Neural progenitor cell (in vitro differentiated cells): ENCODE results near the gene BGN.

Source experiments
- EZH2 ChIP-seq: fragments of 200-600 bp; sonication (generic); IDR thresholded peaks from 2 replicates; pipeline ENCODE4 v1.6.1; 2017; ENCODE audit warnings: antibody characterized with exemption, mild to moderate bottlenecking, moderate library complexity
- EZH2phosphoT487 ChIP-seq: fragments of 200-600 bp; sonication (generic); IDR thresholded peaks from 2 replicates; pipeline ENCODE4 v1.6.1; 2017; ENCODE audit warnings: antibody characterized with exemption
- TF ChIP-seq, protein P1 (sequence below): fragments of 200-600 bp; sonication (generic); IDR thresholded peaks from 2 replicates; pipeline ENCODE4 v1.5.1; 2017; ENCODE audit warnings: antibody characterized with exemption, mild to moderate bottlenecking

DNA sequence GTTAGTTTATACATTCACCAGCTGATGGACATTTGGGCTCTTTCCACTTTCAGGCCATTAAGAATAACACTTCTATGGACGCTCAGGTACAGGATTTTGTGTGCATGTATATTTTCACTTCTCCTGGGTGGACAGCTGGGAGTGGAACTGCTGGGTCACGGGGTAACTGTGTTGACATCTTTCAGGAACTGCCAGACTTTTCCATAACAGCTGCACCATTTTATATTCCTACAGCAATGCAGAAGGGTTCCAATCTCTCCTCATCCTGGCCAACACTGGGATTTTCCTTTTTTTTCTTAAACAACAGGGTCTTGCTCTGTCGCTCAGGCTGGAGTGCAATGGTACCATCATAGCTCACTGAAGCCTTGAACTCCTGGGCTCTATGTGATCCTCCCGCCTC, 36.3 kb upstream of the BGN start:
- TF ChIP-seq, protein P1, sequence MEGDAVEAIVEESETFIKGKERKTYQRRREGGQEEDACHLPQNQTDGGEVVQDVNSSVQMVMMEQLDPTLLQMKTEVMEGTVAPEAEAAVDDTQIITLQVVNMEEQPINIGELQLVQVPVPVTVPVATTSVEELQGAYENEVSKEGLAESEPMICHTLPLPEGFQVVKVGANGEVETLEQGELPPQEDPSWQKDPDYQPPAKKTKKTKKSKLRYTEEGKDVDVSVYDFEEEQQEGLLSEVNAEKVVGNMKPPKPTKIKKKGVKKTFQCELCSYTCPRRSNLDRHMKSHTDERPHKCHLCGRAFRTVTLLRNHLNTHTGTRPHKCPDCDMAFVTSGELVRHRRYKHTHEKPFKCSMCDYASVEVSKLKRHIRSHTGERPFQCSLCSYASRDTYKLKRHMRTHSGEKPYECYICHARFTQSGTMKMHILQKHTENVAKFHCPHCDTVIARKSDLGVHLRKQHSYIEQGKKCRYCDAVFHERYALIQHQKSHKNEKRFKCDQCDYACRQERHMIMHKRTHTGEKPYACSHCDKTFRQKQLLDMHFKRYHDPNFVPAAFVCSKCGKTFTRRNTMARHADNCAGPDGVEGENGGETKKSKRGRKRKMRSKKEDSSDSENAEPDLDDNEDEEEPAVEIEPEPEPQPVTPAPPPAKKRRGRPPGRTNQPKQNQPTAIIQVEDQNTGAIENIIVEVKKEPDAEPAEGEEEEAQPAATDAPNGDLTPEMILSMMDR = no peak
- TF ChIP-seq EZH2 (no peak), EZH2phosphoT487 (no peak)
